ENCODE data around the gene BSCL2. TPM values are rescaled to one million over a fixed set of nuclear protein-coding genes. Genes with fewer than 3 reads are reported as not detected.
A peak's percentile ranks its signal among the peaks of the same experiment; 100 is the strongest.

BSCL2 gene
- total RNA-seq, 4 donors from 2014 or later = 25.7 to 37.8 (median 29.2) TPM

DNA sequence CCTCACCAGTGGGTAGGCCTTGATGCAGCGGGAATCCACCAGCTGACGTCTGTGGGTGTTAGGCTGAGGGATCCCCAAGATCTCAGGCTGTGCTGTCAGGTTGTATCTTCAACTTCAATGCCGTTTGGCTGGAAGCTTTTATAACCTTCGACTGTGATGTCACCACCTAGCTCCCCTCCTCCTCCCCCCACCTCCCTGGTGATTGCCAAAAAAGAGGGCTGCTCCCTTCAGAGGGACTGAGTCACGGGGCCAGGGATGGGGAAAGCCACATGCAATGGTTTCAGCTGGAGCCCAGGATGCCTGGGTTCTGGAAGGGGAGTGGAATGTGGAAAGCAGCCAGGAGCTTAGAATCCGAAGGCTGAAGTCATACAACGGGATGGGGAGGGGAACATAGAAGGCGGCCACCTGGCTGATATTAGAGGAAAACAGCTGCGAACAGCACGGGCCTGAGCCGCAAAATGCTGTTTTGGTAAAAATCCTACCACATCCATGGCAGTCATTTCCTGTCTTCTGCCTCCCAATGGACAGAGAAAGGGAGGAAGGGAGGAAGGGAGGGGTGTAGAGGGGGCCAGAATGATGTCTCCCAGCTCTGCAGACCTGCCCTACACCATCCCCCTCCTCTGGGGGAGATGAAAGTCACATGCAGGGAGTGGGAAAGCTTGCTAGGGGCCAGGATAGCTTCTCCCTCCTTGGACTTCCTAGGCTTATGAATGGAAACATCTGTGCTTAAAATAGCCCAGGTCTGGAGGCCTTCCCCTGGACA is 17.6 kb downstream of the BSCL2 start, which contains the start of gene LRRN4CL:
LRRN4CL (minus strand) TSS at position 110 of the 763 bp plus-strand sequence. CDS start 1,022 bp downstream, outside the sequence.
- WGBS, 2 donors (ENCODE audit: low coverage in 1 of 2) = 27 to 46% methylated on average over 6 to 9 of the region's 11 CpGs
- peak; percentile 95 for ATAC-seq
- Histone ChIP-seq H3K36me3 (peaks cover 0 to 41% of the 10 kb centered on the region in 2 donors), H3K27me3 (peaks cover 18% of the 10 kb centered on the region), H3K9me3 (no peaks in the 10 kb centered on the region), H3K4me3 (peak within 1 kb of the TSS; percentile 22 to 47), H3K4me1 (peaks cover 0 to 36% (median 9%) of the 10 kb centered on the region in 3 donors), H3K27ac (peak within 1 kb of the TSS; percentile 8 to 88 (median 74))
- TF ChIP-seq POLR2A (IDR thresholded peaks at IDR 0.05) = peak in 1 of 2 donors; percentile 38
- no peak for TF ChIP-seq EP300 (IDR thresholded peaks at IDR 0.05)
- peak; percentile 77 for TF ChIP-seq POLR2AphosphoS5 (IDR thresholded peaks at IDR 0.05)

DNA sequence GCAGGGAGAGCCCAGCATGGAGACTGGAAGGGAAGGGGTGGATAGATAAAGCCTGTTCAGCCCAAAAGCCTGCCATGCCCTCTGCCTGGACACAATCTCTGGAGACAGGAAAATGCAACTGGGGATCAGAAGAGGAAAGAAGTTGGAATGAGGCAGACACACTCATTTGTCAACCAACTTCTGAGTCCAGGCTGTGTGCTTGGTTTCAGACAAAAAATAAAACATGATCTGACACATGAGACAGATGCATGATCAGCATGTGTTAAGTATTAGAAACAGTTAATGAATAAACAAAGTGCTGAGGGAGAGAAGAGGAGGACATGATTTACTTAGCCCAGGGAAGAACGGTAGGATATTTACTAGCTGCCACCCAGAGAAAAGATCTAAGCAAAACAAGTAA is 18.7 kb downstream of the BSCL2 start:
- H3K9me3 ChIP-seq = no peaks in the 10 kb centered on the region
- peak overlapping the region; percentile 22 to 47 for H3K4me3 ChIP-seq
- peak overlapping the region in 3 of 4 donors; percentile 61 to 77 (median 71) for H3K27ac ChIP-seq
- 17 to 33% methylated on average over 1 of the region's 1 CpG for WGBS, 2 donors (ENCODE audit: low coverage in 1 of 2)
- H3K36me3 ChIP-seq = peaks cover 0 to 38% of the 10 kb centered on the region in 2 donors
- H3K27me3 ChIP-seq = peaks cover 18% of the 10 kb centered on the region
- ATAC-seq = no peak
- TF ChIP-seq POLR2AphosphoS5 (IDR thresholded peaks at IDR 0.05) (no peak), EP300 (IDR thresholded peaks at IDR 0.05) (no peak), POLR2A (IDR thresholded peaks at IDR 0.05) (no peak)
- TF ChIP-seq, protein P1, sequence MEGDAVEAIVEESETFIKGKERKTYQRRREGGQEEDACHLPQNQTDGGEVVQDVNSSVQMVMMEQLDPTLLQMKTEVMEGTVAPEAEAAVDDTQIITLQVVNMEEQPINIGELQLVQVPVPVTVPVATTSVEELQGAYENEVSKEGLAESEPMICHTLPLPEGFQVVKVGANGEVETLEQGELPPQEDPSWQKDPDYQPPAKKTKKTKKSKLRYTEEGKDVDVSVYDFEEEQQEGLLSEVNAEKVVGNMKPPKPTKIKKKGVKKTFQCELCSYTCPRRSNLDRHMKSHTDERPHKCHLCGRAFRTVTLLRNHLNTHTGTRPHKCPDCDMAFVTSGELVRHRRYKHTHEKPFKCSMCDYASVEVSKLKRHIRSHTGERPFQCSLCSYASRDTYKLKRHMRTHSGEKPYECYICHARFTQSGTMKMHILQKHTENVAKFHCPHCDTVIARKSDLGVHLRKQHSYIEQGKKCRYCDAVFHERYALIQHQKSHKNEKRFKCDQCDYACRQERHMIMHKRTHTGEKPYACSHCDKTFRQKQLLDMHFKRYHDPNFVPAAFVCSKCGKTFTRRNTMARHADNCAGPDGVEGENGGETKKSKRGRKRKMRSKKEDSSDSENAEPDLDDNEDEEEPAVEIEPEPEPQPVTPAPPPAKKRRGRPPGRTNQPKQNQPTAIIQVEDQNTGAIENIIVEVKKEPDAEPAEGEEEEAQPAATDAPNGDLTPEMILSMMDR (IDR thresholded peaks at IDR 0.05) = no peak
- peaks cover 0 to 31% (median 9%) of the 10 kb centered on the region in 3 donors for H3K4me1 ChIP-seq

DNA sequence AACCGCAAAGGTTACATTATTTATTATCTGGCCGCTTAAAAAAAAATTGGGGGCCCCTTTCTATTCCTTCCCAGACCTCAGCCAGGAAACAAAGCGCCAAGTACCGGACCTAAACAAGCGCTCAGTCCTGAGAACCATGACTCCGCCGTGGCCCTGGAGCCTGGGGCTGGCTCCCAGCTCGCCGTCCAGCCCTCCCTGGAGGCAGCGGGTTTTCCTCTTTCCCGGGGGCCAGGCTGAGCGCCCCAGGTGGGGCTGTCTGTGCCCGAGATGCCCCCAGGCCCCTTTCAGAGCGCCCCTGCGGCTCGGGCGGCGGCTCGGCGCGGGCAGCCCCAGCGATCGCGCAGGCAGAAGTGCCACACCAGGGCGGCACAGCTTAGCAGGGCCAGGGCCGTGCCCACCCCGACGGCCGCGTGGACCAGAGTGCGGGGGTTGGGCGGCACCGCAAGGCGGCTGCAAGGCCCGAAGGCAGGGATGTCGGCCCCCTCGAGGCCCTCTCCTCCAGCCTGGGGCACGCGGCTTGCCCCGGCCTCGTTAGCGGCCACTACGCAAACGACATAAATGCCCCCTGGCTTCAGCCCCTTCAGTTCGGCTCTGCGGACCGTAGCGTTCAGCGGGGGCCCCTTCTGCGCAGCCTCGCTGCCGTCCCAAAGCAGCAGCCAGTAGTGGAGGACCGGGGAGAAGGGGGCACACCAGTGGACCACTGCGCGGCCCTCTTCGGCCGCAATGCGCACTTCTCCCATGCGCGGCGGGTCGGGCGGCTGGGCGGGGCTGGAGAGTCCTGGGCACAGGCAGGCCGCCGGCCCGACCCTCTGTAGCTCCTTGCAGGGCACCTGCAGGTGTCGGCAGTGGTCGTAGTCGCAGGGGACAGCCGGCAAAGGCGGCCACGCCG is 19.5 kb downstream of the BSCL2 start:
- no peak for TF ChIP-seq EP300 (IDR thresholded peaks at IDR 0.05)
- no peak for TF ChIP-seq POLR2AphosphoS5 (IDR thresholded peaks at IDR 0.05)
- TF ChIP-seq POLR2A (IDR thresholded peaks at IDR 0.05) = no peak
- TF ChIP-seq, protein P1 (IDR thresholded peaks at IDR 0.05) = no peak
- Histone ChIP-seq H3K36me3 (peaks cover 0 to 31% of the 10 kb centered on the region in 2 donors), H3K27ac (peak overlapping the region in 3 of 4 donors; percentile 61 to 77 (median 71)), H3K4me3 (peak overlapping the region; percentile 2 to 47), H3K9me3 (no peaks in the 10 kb centered on the region), H3K27me3 (peaks cover 18% of the 10 kb centered on the region), H3K4me1 (peaks cover 0 to 31% (median 9%) of the 10 kb centered on the region in 3 donors)
- 12 to 64% methylated on average over 3 to 12 of the region's 74 CpGs for WGBS, 2 donors (ENCODE audit: low coverage in 1 of 2)
- no peak for ATAC-seq

- Histone ChIP-seq H3K4me3 (no peak overlapping the region), H3K27me3 (peaks cover 8% of the 10 kb centered on the region), H3K4me1 (peaks cover 0 to 36% (median 15%) of the 10 kb centered on the region in 3 donors), H3K9me3 (no peaks in the 10 kb centered on the region), H3K36me3 (peaks cover 0 to 7% of the 10 kb centered on the region in 2 donors), H3K27ac (no peak overlapping the region)
- 91 to 100% methylated on average over 1 to 6 of the region's 7 CpGs for WGBS, 2 donors (ENCODE audit: low coverage in 1 of 2)
- no peak for TF ChIP-seq EP300 (IDR thresholded peaks at IDR 0.05)
- TF ChIP-seq, protein P1 (IDR thresholded peaks at IDR 0.05) = no peak
- TF ChIP-seq POLR2AphosphoS5 (IDR thresholded peaks at IDR 0.05) = no peak
- TF ChIP-seq POLR2A (IDR thresholded peaks at IDR 0.05) = no peak
- ATAC-seq = no peak
Measured at GRCh38 chr11:62682518-62682917, 24.7 kb downstream of the BSCL2 start.

DNA sequence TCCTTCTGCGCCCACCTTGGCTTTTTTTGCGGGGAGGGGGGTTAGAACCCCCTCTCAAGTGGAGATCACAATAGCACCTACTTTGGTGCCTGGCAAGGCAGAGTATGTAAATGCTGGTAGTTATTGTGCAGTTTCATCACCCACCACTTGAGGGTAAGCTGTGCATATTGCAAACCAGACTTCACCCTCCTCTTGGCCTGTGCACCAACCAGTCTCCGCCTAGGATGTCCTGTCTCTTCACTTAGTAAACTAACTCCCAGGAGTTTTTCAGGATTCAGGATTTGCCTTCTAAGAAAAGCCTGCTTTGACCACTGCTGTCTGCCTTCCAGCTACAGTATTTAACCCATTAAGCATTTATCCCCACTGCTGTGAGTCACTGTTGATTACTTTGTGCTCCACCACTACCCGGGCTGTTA is 26.4 kb downstream of the BSCL2 start:
- 0 to 48% methylated on average over 1 to 4 of the region's 4 CpGs for WGBS, 2 donors (ENCODE audit: low coverage in 1 of 2)
- H3K4me1 ChIP-seq = peaks cover 0 to 45% (median 15%) of the 10 kb centered on the region in 3 donors
- H3K4me3 ChIP-seq = no peak overlapping the region
- H3K27ac ChIP-seq = peak overlapping the region in 3 of 4 donors; percentile 64 to 93 (median 91)
- no peak for TF ChIP-seq EP300 (IDR thresholded peaks at IDR 0.05)
- TF ChIP-seq, protein P1 (IDR thresholded peaks at IDR 0.05) = peak in 3 of 4 experiments; percentile 53 to 57 (median 55)
- ATAC-seq = peak; percentile 55
- no peaks in the 10 kb centered on the region for H3K27me3 ChIP-seq
- no peaks in the 10 kb centered on the region for H3K9me3 ChIP-seq
- H3K36me3 ChIP-seq = peaks cover 0 to 23% of the 10 kb centered on the region in 2 donors

All from gastroesophageal sphincter (tissue), 4 donors.